DND-41 (cell line): Measurements from ENCODE around the gene DNAJC30.
"Not testable (repeated sequence)": the region's sequence is repeated elsewhere in the genome, so short reads cannot be mapped to it uniquely, and the experiment has no call there.

ENCODE experiments used
- CTCF ChIP-seq: IDR thresholded peaks from 2 replicates; pipeline ENCODE4 v1.5.1; 2012; ENCODE audit warnings: borderline replicate concordance, low read length, moderate library complexity, mild to moderate bottlenecking; ENCODE audit not compliant: poor library complexity, severe bottlenecking; ENCODE audit errors: extremely low read depth
- EZH2 ChIP-seq: IDR thresholded peaks from 3 replicates; pipeline ENCODE4 v1.6.1; 2012; ENCODE audit warnings: borderline replicate concordance, low read depth, mild to moderate bottlenecking, moderate library complexity, low read length, inconsistent platforms; ENCODE audit not compliant: severe bottlenecking

- TF ChIP-seq CTCF, EZH2: not testable (repeated sequence)
Observed at GRCh38 chr7:73676062-73676461, 7.2 kb downstream of the DNAJC30 start.
